Measurements from ENCODE around the gene HK3.

- TF ChIP-seq CTCF (IDR thresholded peaks at IDR 0.05; ENCODE audit: low read depth, low read length) (no peak), EZH2phosphoT487 (IDR thresholded peaks at IDR 0.05; ENCODE audit: low read depth) (no peak)
These were observed 18.0 kb downstream of the HK3 start for GRCh38 chr5:176881021-176881749.

Measured in OCI-LY3 (cell line).